ENCODE results near the gene TPCN2. TPM values are rescaled to one million over a fixed set of nuclear protein-coding genes. Genes with fewer than 3 reads are reported as not detected.

TPCN2 gene
- total RNA-seq, 4 donors from 2014 or later, result 5.6 to 54.6 (median 17.7) TPM

GRCh38 chr11:69003866-69004367 lies 44.8 kb upstream of the TPCN2 start:
- no peak overlapping the region for H3K4me3 ChIP-seq
- H3K27me3 ChIP-seq, result no peaks in the 10 kb centered on the region
- no peaks in the 10 kb centered on the region for H3K36me3 ChIP-seq
- peaks cover 16 to 38% of the 10 kb centered on the region in 2 donors for H3K4me1 ChIP-seq
- no peaks in the 10 kb centered on the region for H3K9me3 ChIP-seq
- TF ChIP-seq CTCF (IDR thresholded peaks at IDR 0.05), result no peak
- TF ChIP-seq POLR2A (IDR thresholded peaks at IDR 0.05), result no peak
- H3K27ac ChIP-seq, result peak overlapping the region; percentile 84 to 99
- peak in 1 of 2 donors; percentile 22 for DNase-seq
- intact Hi-C loops (cut with DNase I; ENCODE audit: low total_unique reads), result no loop called here

- H3K27ac ChIP-seq, result peak overlapping the region; percentile 84 to 99
Observed at GRCh38 chr11:69004411-69005182, 44.1 kb upstream of the TPCN2 start.

GRCh38 chr11:69005183-69005630 lies 43.5 kb upstream of the TPCN2 start:
- peak overlapping the region; percentile 84 to 99 for H3K27ac ChIP-seq
- intact Hi-C loops (cut with DNase I; ENCODE audit: low total_unique reads), result no loop called here
- H3K27me3 ChIP-seq, result no peaks in the 10 kb centered on the region
- no peaks in the 10 kb centered on the region for H3K9me3 ChIP-seq
- TF ChIP-seq CTCF (IDR thresholded peaks at IDR 0.05) (no peak), POLR2A (IDR thresholded peaks at IDR 0.05) (no peak)
- H3K36me3 ChIP-seq, result no peaks in the 10 kb centered on the region
- H3K4me1 ChIP-seq, result peaks cover 5 to 38% of the 10 kb centered on the region in 2 donors
- no peak overlapping the region for H3K4me3 ChIP-seq
- peak in 1 of 2 donors; percentile 22 for DNase-seq

More at GRCh38 chr11:69004411-69005182, 44.1 kb upstream of the TPCN2 start:
- Histone ChIP-seq H3K4me3 (no peak overlapping the region), H3K9me3 (no peaks in the 10 kb centered on the region), H3K27me3 (no peaks in the 10 kb centered on the region), H3K36me3 (no peaks in the 10 kb centered on the region), H3K4me1 (peaks cover 10 to 38% of the 10 kb centered on the region in 2 donors)
- DNase-seq, result peak in 1 of 2 donors; percentile 16
- intact Hi-C loops (cut with DNase I; ENCODE audit: low total_unique reads), result no loop called here
- no peak for TF ChIP-seq POLR2A (IDR thresholded peaks at IDR 0.05)
- no peak for TF ChIP-seq CTCF (IDR thresholded peaks at IDR 0.05)

GRCh38 chr11:69005631-69006368 lies 42.9 kb upstream of the TPCN2 start:
- intact Hi-C loops (cut with DNase I; ENCODE audit: low total_unique reads), result no loop called here
- Histone ChIP-seq H3K9me3 (no peaks in the 10 kb centered on the region), H3K27ac (peak overlapping the region; percentile 84 to 99), H3K4me3 (no peak overlapping the region), H3K36me3 (no peaks in the 10 kb centered on the region), H3K4me1 (peaks cover 5 to 38% of the 10 kb centered on the region in 2 donors), H3K27me3 (no peaks in the 10 kb centered on the region)
- peak in 1 of 2 donors; percentile 23 for DNase-seq
- TF ChIP-seq CTCF (IDR thresholded peaks at IDR 0.05), result no peak
- TF ChIP-seq POLR2A (IDR thresholded peaks at IDR 0.05), result no peak
